Stimulated activated CD4-positive, alpha-beta T cell treated with anti-CD3 and anti-CD28 coated beads, Interleukin-2, amount 100 ng/mL, for 48 hours (primary cell): ENCODE data around the gene TTC27.

ENCODE experiments used
- DNase-seq, 2 donors: peaks; one replicate each; pipeline ENCODE4 v3.0.0-alpha.2; 2020

TTC27 gene

DNA sequence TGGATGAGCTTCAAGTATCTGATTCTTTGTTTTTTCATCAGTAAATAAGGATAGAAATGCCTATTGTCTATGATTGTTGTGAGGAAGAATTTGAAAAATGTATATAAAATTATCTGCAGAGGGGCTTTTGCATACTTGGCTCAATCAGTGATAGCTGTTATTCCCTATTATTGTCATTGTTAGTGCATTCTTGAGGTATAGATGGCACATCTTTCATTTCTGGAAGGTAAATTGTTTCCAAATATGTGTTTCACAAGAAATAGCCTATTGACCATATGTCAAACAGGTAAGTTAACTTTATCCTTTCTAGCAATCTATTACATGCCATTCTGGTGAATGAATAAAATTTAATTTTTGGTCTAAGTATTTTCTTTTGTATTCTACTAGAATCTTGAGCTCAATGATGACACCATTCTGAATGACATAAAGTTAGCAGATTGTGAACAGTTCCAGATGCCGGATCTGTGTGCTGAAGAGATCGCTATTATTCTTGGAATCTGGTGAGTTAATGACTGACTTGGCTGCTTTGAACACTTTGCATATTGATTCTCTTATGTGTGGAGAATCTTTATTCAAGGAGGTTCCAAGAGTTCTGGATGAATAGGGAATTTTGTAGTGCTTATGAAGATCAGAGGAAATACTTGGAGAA lies 44.2 kb downstream of the TTC27 start:
- no peak for DNase-seq

DNA sequence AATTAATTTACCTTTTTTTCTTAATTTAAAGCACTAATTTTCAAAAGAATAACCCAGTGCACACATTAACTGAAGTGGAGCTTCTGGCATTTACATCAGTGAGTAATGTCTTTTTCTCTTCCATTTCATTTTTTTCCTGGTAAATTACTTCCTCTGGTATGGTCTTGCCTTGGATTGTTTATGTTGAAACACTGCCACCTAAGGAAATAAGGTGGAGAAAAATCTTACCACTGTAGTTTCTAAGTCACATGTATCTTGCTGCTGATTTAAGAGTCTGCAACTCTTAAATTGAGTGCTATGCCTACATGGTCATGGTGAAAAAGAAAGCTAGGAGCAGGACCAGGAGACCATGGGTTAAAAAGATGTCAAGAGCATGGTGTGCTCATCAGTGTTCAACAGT lies 51.0 kb downstream of the TTC27 start:
- no peak for DNase-seq

- no peak for DNase-seq
Measured at GRCh38 chr2:32680942-32681341, 53.1 kb downstream of the TTC27 start.

GRCh38 chr2:32683520-32684086 lies 55.8 kb downstream of the TTC27 start:
- DNase-seq = no peak

DNA sequence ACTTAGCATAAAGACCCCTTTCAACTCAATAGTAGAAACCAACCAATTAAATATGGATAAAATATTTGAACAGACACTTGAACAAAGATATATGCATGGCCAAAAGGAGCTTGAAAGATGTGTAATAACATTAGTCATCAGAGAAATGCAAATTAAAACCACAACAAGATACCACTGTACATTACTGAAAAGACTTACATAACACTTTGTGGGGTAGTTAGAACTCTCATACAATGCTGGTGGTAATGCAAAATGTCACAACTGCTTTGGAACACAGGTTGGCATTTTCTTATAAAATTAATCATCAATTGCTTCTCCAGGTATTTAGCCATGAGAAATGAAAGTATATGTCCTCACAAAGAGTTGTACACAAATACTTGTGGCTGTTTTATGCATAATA lies 60.7 kb downstream of the TTC27 start:
- no peak for DNase-seq

DNA sequence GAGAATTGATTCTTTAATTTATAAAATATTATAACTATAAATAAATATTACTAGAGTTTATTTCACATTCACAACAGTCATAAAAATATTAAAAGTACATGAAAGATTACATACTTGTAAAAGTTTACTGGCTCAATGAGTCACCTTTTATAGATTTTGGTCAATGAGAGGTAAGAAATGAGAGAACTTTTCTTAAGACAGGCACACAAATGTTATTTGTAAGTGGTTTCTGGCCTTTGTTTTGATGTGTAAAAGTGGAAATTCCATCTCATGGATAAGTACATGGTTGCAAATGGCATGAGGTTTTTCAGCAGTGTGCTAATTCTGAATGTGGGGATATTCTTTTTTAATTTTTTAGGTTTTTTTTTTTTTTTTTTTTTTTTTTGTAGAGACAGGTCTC lies 63.8 kb downstream of the TTC27 start:
- no peak for DNase-seq

DNA sequence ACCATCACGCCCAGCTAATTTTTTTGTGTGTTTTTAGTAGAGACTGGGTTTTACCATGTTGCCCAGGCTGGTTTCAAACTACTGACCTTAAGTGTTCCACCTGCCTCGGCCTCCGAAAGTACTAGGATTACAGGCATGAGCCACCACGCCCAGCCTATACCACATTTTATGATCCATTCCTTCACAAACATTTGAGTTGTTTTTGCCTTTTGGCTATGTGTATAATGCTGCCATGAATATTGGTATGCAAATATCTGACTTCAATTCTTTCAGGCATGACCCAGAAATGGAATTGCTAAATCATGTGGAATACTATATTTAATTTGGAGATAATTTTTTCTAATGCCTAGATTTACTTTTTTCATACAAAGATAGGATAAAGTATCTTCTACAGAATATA lies 68.6 kb downstream of the TTC27 start:
- no peak for DNase-seq

GRCh38 chr2:32697156-32697555 lies 69.3 kb downstream of the TTC27 start:
- no peak for DNase-seq

- DNase-seq = no peak
Measured at GRCh38 chr2:32699151-32699550, 71.3 kb downstream of the TTC27 start.

DNA sequence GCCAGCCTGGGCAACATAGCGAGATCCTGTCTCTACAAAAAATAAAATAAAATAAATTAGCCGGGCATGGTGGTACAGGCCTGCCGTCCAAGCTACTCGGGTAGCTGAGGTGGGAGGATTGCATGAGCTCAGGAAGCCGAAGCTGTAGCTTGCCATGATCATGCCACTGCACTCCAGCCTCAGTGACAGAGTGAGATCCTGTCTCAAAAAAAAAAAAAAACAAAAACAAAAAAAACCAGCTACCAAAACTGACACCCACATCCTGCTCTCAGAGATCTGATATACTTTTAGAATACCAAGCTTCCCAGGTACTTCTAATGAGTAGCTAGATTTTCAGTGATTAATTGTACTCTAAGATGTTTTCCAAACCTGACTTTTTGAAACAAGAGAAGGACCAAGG lies 74.0 kb downstream of the TTC27 start:
- DNase-seq = no peak

DNA sequence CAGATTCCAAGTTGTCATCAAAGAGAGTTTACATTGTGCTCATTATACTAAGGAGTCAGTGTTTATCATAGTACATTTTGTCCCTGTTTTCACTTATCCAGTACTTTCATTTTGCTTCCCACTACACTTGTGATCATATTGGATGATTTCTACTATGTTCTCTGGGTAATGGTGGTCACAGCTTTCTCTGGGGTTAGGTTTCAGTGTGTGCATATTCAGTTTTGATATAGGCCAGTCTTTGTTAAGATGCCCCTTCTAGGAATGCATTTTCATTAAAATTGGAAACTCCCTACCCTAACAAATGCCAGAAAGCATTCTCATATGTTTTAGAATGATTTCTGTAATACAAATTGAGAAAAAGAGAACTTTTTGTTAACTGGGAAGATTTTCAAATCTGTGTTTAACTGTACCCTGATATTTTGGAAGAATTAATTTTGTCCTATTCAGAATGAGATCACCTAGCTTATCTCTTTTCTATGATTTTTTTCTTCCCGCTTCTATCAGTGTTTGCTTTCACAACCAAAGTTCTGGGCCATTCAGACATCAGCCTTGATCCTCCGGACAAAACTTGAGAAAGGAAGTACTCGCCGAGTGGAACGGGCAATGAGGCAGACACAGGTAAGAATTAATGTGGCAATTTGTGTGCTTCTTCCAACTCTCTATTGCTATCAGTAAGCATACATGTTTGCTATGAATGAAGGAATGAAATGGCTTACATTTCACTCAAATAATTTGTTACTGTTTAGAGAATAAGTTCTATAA lies 74.6 kb downstream of the TTC27 start:
- no peak for DNase-seq

GRCh38 chr2:32706815-32707579 lies 79.1 kb downstream of the TTC27 start:
- DNase-seq = no peak

DNA sequence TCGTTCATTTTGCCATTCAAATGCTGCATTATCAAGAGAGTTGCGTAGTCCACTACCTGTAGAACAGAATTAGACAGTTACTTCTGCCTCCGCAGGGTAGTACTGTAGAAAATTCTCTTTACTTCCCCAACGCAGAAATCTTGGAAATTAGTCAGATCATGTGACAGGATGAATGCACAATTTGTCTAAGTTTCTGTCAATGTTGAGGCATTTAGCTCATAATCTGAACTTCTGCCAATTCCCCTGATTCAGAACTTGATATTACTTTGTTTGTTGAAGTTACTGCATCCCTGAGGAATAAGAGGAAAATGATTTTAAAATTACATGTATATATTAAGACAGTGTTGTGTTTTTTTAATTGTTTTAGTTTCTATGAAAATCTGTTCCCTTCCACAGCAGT lies 83.4 kb downstream of the TTC27 start:
- DNase-seq = no peak

DNA sequence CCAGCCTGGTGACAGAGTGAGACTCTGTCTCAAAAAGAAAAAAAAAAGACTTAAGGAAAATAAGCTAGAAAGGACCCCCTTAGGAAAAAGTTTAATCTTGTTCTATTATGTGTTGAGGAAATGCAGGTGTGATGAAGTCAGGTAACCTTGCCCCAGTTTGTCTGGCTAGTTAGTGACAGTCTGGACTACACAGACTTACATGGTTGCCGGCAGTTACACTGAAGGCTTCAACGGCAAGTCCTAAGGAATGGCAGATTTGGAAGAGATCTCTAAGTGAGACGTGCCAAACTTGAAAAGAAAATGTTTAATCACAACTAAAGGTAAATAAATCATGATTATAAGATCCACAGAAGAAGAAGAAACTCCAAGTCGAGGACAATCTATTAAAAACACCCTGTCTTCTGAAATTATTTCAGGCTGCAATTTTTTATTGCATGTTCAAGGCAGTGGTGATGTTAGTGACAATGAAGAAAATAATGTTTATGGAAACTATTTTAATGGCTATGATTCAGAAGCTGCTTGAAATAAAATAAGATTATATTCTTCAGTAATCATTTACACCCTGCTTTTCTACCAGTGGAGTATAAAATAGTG lies 84.2 kb downstream of the TTC27 start:
- no peak for DNase-seq

- DNase-seq = no peak
Measured at GRCh38 chr2:32712870-32713269, 85.0 kb downstream of the TTC27 start.

DNA sequence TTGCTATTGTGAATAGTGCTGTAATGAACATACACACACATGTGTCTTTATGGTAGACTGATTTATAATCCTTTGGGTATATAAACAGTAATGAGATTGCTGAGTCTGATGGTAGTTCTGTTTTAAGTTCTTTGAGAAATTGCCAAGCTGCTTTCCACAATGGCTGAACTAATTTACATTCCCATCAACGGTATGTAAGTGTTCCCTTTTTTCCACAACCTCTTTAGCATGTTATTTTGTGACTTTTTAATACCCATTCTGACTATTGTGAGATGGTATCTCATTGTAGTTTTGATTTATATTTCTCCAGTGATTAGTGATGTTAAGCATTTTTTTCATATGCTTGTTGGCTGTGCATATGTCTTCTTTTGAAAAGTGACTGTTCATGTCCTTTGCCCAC lies 86.7 kb downstream of the TTC27 start:
- no peak for DNase-seq

GRCh38 chr2:32715391-32715841 lies 87.6 kb downstream of the TTC27 start:
- no peak for DNase-seq

GRCh38 chr2:32715981-32716380 lies 88.1 kb downstream of the TTC27 start:
- DNase-seq = no peak

GRCh38 chr2:32716598-32716997 lies 88.7 kb downstream of the TTC27 start:
- no peak for DNase-seq

GRCh38 chr2:32718752-32719151 lies 90.9 kb downstream of the TTC27 start:
- no peak for DNase-seq

DNA sequence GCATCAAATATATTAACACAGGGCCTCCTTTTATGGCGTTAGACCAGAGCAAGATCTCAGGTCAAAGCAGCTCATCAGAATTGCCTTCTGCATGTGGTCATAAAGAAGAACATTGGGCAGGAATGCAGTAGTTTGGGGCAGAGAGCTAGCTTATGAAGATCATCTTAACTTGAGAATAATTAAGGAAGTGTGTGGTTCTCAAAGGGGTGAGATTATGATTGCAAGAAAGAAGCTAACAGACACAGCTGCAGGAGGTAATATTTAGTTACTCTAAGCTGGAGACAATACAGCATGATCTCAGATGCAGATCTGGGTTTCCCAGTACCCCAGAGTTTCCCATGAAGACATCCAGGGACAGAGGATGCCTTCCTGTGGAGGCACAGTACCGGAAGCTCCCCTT lies 91.6 kb downstream of the TTC27 start:
- no peak for DNase-seq

DNA sequence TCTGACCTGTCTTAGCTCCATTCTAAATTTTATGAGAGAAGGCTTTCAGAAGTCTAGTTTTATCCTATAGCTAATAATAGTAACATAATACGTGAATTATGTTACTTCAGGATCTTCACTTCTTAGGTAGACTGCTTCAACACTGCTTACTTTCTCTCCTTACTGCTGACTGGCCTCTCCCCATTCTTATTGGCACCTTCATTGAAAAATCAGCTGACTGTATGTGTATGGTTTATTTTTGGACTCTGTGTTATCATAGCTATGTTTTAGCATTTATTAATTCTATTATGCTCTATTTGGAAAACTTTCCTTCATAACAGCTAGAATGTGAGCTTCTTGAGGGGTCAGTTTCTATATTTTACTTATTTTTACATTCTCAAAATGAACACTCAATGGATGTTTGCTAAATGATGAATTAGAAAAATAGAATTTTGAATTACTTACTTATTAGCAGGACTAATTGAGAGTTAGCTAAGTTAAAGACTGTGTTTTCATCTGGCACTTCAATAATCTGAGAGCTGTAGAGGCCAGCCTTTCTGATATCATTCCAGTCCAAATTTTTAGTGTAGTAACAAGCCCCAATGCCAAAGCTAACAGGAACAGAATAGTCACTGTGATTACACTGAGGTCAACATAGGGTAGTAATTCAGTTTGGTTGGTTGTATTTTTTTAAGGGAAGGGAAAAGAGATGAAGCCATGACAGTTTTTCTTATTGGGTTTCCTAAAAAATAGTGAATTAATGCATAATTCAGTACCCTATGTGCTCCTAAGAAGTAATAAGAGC lies 92.3 kb downstream of the TTC27 start:
- no peak for DNase-seq
